Measurements from ENCODE around the gene CCBE1.
"Not testable (repeated sequence)": the region's sequence is repeated elsewhere in the genome, so short reads cannot be mapped to it uniquely, and the experiment has no call there.

CCBE1 gene

DNA sequence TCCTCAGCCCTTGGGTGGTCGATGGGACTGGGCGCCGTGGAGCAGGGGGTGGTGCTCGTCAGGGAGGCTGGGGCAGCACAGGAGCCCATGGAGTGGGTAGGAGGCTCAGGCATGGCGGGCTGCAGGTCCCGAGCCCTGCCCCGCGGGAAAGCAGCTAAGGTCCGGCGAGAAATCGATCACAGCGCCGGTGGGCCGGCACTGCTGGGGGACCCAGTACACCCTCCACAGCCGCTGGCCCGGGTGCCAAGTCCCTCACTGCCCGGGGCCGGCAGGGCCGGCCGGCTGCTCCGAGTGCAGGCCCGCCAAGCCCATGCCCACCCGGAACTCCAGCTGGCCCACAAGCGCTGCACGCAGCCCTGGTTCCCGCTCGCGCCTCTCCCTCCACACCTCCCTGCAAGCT, 16.9 kb upstream of the CCBE1 start:
- DNase-seq: not testable (repeated sequence)

DNA sequence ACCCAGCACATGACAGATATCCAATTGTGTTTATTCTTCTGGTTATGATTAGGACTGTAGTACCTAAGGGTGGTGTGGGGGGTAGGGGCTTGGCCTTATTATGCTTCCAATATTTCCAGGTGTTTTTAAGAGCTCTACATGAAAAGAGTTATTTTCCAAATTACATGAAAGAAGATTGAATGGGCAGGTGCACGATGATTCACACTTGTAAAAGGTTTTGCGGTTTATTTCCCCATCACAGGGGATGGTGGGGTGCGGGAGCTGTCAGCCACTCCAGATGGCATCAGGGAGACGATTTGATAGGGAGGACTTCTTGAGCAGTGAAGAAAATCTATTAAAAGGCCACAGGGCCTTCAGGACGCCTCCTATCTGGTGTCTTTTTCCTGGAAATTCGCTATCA, 15.1 kb upstream of the CCBE1 start:
- DNase-seq: no peak

DNA sequence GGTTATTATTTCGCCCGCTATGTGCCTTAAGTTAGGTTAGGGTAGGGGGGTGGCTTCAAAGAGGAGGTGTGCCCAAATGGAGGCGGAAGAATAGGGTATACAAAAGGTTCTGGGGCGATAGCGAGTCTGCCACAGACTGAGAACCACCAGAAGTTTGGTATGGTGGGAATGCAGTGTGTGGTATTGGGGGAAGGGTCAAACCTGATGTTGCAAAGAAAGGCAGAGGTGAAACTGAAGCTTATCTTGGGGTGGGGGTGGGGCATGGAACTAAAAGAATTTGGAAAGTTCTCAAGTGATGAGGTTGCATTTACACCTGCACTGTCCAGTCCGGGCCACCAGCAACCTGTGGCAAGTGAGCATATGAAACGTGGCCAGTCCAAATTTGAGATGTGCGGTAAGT, 11.8 kb upstream of the CCBE1 start:
- DNase-seq: no peak

DNA sequence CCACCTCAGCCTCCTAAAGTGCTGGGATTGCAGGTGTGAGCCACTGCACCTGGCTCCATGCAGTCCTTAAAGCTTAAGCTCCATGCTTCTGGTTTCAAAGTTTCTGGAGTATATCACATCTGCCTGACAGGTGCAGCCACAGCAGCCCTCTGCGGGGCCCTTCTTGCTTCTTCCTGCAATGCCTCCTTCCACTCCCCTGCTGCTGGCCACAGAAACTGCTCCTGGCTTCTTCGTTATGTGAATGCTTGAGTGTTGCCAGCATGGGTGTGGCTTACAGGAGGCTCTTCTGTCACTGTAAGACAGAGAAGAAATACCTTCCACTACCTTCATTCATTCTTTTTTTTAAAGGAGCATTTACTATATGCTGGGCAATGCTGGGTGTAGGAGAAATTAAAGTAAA, 10.1 kb upstream of the CCBE1 start:
- no peak for DNase-seq

DNA sequence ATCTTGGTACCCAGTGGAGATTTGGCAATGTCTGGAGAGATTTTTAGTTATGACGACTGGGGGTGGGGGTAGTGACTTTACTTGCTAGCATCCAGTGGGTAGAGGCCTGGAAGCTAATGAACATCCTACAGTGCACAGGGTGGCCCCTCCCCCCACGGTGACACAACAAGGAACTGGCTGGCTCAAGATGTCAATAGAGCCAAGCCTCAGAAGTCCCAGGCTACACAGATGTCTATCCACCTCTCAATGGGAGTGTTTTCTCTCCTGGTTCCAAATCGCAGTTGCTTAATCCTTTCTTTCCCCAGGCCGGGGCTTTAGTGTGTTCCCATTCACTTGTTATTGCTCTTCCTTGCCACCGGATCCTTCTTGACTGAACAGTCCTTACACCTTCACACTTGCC, 9.3 kb upstream of the CCBE1 start:
- DNase-seq: no peak

DNA sequence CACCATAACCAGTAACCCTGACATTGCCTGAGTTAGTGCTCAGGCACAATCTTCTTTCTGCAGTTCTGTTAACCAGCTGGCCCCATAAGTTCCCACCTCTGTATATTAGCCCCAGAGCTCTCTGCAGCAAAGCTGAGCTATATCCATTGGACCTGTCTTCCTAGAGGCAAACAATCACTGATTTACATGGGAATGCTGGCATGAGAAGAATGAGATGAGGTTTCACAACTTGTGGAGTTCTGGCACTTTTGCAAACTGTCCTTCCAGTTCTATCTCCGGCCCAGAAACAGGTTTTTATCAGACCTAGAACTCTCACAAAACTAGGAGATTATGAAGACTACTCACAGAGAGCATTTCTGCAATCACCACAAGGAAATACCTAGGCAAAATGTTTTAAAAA, 7.9 kb upstream of the CCBE1 start:
- DNase-seq: no peak

DNA sequence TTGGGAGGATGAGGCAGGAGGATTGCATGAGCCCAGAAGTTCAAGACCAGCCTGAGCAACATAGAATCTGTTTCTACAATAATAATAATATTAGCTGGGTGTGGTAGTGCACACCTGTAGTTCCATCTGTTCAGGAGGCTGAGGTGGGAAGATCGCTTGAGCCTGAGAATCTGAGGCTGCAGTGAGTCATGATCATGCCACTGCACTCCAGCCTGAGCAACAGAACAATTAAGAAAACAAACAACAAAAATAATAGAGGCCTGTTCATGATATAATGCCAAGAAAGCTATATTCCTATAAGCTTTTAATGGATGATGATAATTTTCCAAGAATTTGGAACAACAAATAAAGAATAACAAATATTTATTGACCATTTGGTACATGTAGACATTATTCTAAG, 6.9 kb upstream of the CCBE1 start:
- DNase-seq: no peak

DNA sequence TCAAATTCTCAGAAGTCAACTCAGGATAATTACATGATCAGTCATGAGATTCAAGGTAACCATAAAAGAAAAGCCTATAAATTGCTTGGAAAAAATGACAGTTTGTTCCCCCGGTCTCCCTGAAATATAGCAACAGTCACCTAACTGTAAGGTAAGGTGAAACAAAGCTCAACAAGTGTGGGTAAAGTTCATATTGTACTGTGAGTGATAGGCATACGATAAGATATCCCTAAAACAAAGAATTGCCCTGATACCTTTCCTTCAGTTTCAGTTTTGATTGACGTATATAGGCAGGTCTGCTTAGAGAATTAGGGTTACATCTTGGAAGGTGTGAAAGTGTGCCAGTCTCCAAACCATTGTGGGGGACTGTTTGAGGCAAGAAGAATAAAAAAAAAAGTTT, 4.0 kb upstream of the CCBE1 start:
- DNase-seq: no peak

DNA sequence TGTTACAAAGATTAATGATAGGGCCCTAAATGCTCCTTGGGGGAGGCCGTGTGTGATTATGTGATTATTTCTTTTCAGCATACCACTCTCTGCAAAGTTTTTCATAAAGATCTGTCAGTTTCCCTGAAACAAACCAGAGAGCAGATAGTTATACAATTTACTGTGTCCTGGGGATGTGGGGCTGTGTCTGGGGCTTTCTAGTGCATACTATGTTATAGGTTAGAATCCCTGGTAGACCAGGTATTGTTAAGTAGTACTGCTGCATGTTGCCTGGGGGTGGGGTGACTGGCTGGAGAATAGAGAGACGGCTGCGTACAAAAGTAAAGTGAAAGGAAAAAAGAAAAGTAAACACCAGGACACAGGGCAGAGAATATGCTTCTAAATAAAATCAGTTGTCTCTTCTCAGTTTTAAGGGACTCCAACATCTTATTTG, 3.3 kb upstream of the CCBE1 start:
- no peak for DNase-seq

DNA sequence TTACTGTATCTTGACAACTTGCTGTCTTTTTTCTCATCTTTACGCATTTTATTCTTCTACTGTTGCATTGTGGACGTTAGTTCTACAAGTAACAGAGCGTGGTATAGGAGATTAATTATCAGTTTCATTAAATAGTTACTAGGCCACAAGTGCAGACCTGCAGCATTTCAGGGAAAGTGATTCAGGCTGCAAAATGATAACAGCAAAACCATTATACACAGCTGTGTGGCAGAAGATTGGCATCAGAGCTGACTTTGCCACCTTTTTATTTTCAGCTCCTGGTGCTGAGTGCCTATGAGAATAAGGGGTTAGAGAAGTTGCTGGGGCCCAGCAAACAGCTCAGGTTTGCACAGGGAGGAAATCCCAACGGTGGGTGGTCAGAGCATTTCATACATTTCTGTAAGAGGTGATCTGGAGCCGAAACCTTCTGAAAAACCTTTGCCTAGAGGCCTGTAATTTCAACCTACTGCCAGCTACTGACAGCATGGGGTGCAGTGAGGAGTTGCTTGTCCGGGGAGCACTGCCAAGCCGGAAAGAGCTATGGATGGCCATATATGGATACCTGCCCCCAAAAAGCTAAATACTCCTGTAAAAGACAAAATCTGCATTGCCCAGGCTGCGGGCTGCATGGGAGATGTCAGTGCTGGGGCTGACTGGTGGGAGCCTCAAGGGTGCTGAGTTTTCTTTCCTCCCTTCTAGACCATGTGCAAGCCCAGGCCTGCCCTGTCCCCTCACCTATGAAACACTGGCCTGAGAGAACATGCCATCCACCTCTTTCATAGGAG, 2.7 kb upstream of the CCBE1 start:
- no peak for DNase-seq

DNA sequence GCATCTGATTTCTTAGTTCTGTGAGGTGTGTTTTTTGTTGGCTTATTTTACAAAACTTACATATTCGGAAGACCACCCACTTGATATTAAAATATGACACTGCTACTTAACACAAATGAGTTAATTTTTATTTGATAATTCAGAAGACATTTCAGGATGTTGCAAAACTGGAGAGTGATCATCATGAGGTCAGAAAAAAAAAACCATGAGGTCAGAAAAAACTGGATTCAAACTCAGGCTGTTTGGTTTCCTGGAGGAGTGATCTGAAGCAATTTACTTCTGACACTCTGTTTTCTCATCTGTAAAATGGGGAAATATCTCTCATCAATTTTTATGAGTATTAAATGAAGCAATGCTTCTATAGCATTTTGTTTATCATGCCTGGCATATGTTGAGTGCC, 1.8 kb upstream of the CCBE1 start:
- no peak for DNase-seq

DNA sequence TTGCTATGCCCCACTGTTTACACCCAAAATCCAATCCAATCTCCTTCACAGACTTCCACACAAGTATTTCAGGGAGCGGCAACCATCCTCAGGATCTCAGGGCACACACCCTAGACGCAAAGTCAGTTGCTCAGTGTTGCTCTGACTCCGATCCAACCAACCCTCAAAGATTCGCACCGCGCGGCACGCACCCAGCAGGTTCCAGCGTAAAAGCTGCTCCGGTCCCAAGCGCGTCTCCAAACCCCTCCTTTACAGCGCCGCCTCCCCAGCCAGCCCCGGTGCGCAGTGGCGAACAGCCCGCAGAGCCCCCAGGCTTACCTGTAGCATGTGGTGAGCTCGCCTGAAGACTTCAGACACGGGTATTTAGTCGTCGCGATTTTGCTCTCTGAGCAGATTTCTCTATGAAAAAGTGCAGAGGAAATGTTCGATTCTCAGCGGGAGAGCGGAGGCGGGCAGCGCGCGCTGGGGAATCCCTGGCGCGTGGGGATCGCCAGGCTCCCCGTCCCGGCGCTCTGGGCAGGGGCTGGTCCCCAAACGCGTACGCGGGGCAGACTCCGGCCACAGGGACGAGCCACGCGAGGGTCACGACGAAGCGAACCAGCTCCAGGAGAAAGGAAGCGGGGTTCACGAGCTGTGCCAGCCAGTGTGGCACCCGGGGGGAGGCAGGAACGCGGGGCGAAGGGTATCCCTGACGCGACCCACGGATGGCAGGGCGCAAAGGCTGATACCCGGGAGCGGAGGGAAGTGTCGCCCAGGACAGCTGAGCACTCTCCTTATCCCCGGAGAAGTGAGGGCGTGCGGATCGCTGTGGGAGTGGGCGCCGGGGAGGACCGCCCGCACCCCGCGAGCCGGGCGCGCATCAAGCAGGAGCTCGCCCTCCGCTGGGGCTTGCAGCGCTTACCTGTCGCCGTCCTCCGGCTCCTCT, 650 bp downstream of the CCBE1 start:
- no peak for DNase-seq

DNA sequence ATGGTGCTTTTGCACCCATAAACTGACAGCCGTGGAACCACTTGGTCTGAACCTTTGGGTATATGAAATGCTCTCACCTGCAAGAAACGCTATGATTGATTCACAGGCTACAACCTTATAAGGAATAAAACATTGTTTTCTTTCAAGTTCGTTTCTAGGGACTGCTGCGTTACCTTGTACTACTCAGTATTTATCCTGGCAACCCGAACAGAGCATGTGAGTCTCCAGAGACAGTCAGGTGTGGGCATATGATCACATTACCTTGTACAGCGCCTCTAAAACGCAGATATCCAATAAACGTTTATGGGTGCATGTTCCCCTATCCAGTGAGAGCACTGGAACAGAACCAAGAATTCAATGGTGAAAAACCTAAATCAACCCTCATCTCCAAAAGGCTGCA, 1.7 kb downstream of the CCBE1 start:
- no peak for DNase-seq

DNA sequence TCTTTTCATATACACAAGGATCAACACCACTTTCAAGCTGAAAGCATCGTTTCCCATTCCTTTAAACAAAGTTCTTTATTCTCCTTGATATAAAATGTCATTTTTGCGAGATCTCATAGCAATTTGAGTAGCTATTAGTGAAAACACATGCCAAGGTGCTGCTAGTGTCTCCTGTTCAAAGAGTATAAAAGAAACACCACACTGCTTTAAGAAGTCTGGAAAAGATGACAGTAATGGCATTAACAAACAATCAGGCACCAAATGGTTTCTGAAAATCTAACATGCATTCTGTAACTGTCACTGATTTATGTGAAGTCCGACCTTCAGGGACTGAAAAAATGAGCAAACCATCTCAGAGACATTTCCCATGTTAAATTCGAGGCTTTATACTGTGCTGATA, 2.4 kb downstream of the CCBE1 start:
- no peak for DNase-seq

DNA sequence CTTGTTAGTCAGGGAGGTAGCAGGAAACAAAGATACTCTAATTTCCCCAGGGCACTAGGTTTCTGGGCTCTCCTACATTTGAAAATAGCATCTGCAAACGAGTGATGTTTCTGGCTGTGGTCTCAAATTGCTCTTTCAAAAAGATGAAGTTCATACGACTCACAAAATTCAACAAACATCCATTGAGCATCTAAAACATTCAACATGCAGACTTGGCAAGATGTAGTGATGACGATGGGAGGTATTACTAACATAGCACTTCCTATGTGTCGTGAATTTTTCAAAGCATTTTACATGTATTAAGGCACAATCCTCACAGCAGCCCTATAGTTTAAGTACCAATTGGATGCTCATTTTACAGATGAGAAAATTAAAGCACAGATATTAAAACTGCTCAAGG, 5.2 kb downstream of the CCBE1 start:
- DNase-seq: no peak

DNA sequence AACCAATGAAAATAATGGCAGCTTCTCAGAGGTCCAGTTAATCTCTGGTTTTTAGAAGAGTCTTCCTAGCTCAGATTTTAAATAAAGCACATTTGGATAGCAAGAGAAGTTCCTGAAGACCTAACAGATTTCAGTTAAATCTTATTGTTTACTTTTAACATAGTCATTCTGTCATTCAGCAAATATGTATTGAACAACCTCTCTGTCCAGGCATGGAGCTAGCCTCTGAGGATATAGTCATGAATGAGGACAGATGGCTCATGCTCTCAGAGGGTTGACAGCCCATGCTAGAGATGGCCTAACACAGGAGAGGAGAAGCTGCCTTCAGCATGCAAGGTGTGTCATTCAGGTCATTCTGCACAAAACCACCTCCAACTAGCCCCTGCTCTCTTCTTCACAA, 6.2 kb downstream of the CCBE1 start:
- DNase-seq: no peak

DNA sequence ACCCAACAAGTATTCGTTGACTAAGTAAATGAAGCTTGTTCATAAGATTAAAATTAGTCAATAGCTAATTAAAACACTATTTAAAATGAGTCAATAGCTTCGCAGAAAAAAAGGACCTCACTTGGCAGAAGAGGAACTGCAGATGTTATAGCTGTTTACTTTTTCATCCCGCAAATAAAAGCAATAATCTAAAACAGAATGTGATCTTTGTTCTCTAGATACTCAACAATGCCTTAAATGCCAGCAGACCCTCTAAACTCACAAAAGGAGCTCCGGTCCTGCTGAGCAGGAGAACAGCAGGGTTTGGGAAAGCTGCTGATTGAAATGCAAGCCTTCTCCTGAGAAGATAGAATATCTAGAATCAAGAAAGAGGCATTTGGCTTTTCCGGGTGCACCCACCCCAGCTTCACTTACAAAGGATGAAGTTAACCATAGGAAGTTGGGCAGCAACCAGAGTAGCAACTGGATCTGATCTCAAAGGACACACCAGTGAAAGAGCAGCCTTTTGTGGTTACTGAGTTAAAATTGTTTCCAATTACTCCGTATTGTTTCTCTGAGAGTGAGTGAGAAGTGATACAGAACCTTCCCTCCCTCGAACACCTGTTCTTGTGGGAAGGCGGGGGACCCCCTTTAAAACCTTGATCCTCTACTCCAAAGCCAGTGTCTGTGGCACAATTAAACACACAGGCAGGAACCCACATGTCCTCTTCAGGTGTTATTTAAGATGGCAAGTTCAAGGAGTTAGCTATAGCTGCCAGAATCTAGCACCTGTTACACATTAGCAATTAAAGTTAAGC, 6.8 kb downstream of the CCBE1 start:
- no peak for DNase-seq

DNA sequence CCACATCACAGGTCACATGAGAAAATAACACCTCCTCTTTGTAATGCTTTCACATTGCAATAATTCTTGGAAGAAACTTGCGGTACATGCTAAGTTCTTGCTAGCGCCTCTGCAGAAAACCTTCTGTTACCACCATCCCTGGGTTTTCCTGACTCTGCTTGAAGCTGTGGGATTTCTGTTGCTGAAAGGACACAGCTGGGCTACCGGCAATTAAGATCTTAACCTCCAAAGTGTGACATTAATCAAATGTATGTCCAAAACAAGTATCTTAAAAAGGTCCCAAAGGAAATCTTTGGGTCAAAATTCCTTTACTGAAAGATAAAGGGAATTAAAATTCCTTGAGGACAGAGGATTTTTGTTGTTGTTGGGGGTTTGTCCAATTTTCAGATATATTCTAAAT, 7.5 kb downstream of the CCBE1 start:
- DNase-seq: no peak

DNA sequence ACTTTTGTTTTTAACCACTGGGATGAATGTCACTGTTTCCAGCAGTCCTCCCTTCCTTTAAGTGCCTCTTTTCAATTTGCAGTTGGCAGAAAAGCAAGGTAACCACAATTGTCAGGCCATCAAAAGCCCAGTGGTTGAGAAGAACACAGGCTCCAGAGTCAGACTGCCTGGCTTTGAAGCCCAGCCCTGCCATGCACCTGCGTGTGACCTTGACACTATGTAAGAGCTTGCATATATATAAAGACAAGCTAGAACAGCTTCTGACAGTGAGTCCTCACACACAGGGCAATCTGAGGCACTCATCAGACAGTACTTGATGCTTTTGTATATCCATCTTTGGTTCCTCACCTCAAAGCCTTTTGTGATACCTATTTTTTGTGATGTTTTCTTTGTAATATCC, 11.0 kb downstream of the CCBE1 start:
- no peak for DNase-seq

DNA sequence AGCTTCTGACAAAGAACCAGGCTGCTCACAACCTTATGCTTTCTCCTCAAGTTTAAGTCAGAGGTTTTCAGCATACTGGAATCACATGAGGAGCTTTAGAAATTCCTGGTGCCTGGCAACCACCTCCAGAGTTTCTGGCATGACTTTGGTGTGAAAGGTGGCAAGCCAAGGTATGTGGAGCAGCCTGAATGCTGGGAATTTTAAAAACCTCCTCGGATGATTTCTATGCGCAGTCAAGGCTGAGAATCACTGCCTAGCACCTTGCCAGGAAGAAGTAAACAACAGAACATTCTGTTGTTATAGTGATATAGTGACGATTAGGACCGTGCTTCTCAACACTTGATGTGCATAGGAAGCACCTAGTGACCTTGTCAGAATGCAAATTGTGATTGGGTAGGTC, 11.7 kb downstream of the CCBE1 start:
- DNase-seq: no peak

DNA sequence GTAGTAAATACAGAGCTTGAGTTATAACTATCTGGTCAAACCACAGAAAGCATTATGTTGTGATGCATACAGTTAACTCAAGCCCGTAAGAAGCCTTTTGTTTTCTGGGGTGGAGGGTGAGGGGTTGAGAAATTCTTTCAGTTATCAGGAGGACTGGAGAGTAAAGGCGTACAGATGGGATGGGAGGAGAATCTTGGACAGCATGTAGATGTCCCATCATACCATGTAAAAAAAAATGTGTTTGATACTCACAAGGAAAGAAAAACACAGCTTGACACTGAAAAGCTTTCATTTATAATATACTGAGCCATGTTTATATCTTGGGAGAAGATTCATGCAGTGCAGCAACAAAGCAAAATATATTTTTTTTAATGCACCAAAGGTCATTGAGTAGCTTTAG, 12.4 kb downstream of the CCBE1 start:
- DNase-seq: no peak

DNA sequence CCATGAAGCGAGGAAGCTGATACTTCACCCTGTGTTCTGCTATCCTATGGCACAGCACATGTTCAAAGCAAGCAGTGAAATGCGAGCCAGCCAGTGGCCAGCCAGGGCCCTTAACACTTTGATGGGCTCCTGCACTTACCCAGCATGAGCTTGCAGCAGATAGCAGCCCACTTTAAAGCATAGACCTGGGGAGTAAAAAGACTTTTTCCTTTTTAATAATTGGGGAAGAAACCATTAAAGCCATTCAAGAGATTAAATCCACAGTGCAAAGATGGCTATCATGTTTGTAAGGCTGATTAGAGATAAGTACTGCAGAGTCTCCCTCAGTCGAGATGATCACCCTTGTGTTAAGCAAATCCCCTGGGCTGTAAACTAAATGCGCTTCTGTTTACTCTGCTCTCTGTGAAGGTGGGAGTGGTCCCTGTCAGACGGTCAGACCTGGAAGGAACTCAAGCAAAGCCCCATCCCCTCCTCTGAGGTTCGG, 15.7 kb downstream of the CCBE1 start:
- no peak for DNase-seq

DNA sequence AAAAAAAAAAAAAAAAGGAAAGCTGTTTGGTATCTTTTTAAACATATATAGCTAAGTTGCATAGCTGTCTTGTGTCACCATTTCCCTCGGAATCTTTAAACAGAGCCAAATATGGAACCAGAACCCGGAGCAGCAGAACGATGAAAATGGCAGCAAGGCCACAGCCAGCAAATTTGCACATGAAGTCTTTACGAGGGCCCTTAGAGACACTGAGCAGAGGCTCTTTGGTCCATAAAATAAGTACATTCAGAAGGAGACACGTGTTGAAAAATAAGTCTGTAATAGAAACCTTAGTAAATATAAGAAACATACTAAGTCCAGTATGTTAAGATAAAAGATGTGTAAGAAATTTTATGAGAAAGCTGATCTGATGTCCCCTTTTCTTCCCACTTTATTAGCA, 16.2 kb downstream of the CCBE1 start:
- no peak for DNase-seq
